T-helper 1 cell (primary cell): ENCODE results near the gene EHMT1.
A peak's percentile ranks its signal among the peaks of the same experiment; 100 is the strongest.
"Not testable (repeated sequence)": the region's sequence is repeated elsewhere in the genome, so short reads cannot be mapped to it uniquely, and the experiment has no call there.

Experiments
- DNase-seq, 5 donors: peaks; one replicate each; pipeline ENCODE4 v3.0.0-alpha.2; 2012 to 2020

Gene EHMT1

GRCh38 chr9:137876269-137876668 lies 257.5 kb downstream of the EHMT1 start:
- no peak for DNase-seq

DNA sequence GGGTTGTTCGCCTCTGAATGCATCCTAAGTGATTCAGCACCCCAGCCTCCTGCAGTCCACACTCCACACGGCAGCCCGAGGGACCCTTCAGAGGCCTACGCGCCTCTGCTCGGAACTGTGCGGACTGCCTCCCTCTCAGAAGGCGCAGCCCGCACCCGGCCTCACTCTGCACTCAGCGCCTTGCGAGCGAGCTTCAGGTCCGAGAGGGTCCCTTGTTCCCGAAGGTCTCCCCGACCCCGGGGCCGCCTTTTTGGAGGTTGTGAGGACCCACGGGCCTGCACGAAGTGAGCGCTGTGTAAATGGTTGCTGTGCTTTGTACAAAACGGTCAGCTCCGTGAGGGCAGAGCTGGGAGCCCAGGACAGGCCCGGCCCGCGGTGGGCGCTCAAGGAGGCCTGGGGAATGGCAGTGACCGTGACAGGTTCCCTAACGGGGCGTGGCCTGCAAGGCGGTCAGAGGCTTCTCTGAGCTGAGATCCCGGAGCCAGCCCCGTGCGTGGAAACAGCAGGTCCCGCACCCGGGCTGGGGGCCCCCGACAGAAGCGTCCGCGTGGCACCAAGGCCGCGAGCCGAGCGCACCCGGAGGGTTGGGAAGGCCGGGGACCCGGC lies 258.1 kb downstream of the EHMT1 start:
- DNase-seq = no peak

DNA sequence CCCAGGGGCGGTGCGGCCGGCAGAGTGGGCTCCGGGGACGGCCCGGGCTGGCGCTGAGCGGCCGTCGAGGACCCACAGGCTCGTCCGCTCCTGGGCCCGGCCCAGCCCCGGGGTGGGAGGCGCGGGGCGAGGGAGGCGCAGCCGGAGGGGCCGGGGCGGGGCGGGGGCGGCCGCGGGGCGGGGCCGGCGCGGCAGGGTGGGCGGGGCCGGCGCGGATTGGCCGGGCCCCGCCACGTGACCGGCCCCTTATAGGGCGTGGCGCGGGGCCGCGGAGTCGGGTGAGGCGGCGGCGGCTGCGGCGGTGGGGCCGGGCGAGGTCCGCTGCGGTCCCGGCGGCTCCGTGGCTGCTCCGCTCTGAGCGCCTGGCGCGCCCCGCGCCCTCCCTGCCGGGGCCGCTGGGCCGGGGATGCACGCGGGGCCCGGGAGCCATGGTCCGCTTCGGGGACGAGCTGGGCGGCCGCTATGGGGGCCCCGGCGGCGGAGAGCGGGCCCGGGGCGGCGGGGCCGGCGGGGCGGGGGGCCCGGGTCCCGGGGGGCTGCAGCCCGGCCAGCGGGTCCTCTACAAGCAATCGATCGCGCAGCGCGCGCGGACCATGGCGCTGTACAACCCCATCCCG lies 258.8 kb downstream of the EHMT1 start, which contains the start of gene CACNA1B:
TSS of gene CACNA1B (plus strand) at position 277 of the 617 bp plus-strand sequence. CDS start at position 429, 152 bp downstream.
- not testable (repeated sequence) for DNase-seq

DNA sequence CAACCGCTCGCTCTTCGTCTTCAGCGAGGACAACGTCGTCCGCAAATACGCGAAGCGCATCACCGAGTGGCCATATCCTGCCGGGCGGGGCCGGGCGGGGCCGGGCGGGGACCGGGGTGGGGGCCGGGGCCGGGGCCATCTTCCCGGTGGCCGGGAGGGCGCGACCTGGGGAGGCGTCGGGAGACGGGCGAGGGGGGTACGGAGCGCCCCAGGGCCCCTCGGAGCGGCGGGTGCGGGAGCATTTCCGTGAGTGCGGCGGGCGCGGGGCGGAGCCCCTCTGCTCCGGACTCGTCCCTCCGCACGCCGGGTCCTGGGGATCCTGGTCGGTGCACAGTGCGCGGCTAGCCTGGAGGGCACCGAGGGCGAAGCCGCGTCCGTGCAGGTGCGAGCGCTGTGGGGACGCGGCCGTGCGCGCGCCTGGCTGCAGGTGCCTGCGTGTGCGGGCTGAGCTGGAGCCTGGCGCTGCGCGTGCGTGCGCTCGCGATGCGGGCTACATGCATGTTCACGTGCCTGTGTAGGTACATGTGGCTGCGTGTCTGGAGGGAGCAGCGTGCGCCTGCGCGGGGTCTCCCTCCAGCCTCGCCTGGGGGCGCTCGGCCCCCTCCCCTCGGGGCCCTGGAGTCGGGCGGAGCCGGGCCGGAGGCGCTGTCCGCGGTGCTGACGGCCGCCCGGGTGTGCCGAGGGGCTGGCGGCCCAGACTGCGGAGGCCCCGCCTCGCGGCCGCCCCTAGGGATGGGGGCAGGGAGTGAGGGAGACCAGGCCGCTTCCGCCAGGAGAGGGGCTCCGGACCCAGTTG lies 259.5 kb downstream of the EHMT1 start:
- peak in 1 of 5 donors; percentile 3 for DNase-seq

GRCh38 chr9:137879052-137879451 lies 260.2 kb downstream of the EHMT1 start:
- no peak for DNase-seq

- no peak for DNase-seq
Measured at GRCh38 chr9:137879566-137880150, 260.9 kb downstream of the EHMT1 start.

GRCh38 chr9:137880160-137880975 lies 261.6 kb downstream of the EHMT1 start:
- no peak for DNase-seq

- DNase-seq = no peak
Measured at GRCh38 chr9:137880976-137881530, 262.2 kb downstream of the EHMT1 start.

GRCh38 chr9:137881591-137882505 lies 263.0 kb downstream of the EHMT1 start:
- DNase-seq = no peak

- DNase-seq = no peak
Measured at GRCh38 chr9:137882506-137882821, 263.7 kb downstream of the EHMT1 start.

GRCh38 chr9:137883977-137884376 lies 265.2 kb downstream of the EHMT1 start:
- DNase-seq = not testable (repeated sequence)

DNA sequence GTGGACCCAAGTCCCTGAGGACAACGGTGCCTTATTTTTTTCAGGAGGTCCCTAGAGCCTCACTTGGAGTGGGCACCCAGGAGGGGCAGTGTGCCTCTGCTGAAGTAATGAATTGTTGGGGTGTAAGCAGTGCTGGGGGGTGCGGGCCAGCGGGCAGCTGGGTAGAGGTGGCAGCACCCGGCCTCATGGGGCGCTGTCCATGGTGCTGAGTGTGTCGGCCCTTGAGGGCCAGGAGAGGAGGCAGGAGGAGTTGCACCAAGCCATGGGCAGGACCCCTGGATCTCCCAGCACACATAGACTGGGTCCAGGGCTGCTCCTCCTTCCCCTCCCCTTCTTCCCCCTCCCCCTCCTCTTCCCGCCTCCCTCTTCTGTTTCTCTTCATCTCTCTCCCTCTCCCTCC lies 265.7 kb downstream of the EHMT1 start:
- DNase-seq = peak in 1 of 5 donors; percentile 8

DNA sequence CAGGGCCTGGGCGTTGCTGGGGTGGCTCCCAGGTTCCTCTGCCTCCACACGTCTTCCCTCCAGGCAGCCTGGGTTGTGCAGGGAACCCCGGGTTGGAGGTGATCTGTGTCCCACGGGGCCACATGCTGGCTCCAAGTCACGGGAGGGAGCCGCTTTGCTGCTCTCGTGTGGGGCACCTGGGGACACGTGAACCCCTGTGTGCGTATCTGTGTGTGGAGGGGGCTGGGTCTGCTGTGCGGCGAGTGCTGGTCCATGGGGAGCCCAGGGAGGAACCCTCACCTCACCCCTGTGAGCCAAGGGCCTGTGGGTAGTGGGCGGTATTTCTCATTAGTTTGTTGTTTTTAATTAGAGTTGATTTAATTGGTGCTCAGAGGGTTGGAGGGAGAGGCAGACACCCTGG lies 266.3 kb downstream of the EHMT1 start:
- DNase-seq = not testable (repeated sequence)
